CD14-positive monocyte (primary cell): ENCODE data around the gene C1QA. TPM values are rescaled to one million over a fixed set of nuclear protein-coding genes. Genes with fewer than 3 reads are reported as not detected.

Experiments
- DNase-seq, 3 donors: peaks; one replicate each; pipeline ENCODE4 v3.0.0-alpha.2; 2011 to 2022
- H2AFZ ChIP-seq: 2 replicates; pipeline ENCODE4 v1.6.0; 2012; ENCODE audit warnings: mild to moderate bottlenecking, low read depth, low read length, inconsistent platforms; ENCODE audit not compliant: insufficient read depth, poor library complexity, severe bottlenecking
- H3K27ac ChIP-seq, 2 donors: 1 replicate in 1 of 2; 2 replicates in 1 of 2; pipeline ENCODE4 v1.5.1; 2012 to 2013; ENCODE audit warnings: low read length in 2 of 2, control low read depth in 1 of 2, inconsistent platforms in 1 of 2, low read depth in 1 of 2, mild to moderate bottlenecking in 1 of 2
- H3K27me3 ChIP-seq, 2 donors: one replicate each; pipeline versions ENCODE4 v1.6.0 to v1.6.1; 2011 to 2013; ENCODE audit warnings: low read length in 2 of 2; ENCODE audit not compliant: control insufficient read depth in 2 of 2, insufficient read depth in 2 of 2
- H3K36me3 ChIP-seq, 2 donors: replicated peaks in 1 of 2; 1 replicate in 1 of 2; 2 replicates in 1 of 2; pipeline versions ENCODE4 v1.5.1 to v1.6.1; 2012 to 2013; ENCODE audit warnings: low read length in 2 of 2, control low read depth in 1 of 2, inconsistent platforms in 1 of 2, mild to moderate bottlenecking in 1 of 2; ENCODE audit not compliant: insufficient read depth in 2 of 2, control insufficient read depth in 1 of 2
- H3K4me1 ChIP-seq, 2 donors: 1 replicate in 1 of 2; 2 replicates in 1 of 2; pipeline versions ENCODE4 v1.5.1 to v1.6.1; 2012 to 2013; ENCODE audit warnings: low read length in 2 of 2, control low read depth in 1 of 2, inconsistent platforms in 1 of 2, mild to moderate bottlenecking in 1 of 2, moderate library complexity in 1 of 2; ENCODE audit not compliant: insufficient read depth in 2 of 2, control insufficient read depth in 1 of 2
- H3K4me2 ChIP-seq: replicated peaks from 2 replicates; pipeline ENCODE3; 2012; ENCODE audit warnings: low read length, moderate library complexity, mild to moderate bottlenecking; ENCODE audit not compliant: poor library complexity, severe bottlenecking; ENCODE audit errors: extremely low read depth
- H3K4me3 ChIP-seq, 3 experiments: fragments of 200-600 bp in 1 of 3; sonication (generic) in 1 of 3; replicated peaks in 1 of 3; 1 replicate in 2 of 3; 2 replicates in 1 of 3; pipeline ENCODE4 v1.5.1; 2011 to 2013; ENCODE audit warnings: low read length in 3 of 3, mild to moderate bottlenecking in 3 of 3, control low read depth in 2 of 3, low read depth in 2 of 3, inconsistent platforms in 1 of 3, moderate library complexity in 1 of 3
- H3K79me2 ChIP-seq: 2 replicates; pipeline ENCODE4 v1.6.0; 2012; ENCODE audit warnings: mild to moderate bottlenecking, control low read depth, inconsistent platforms, low read length, moderate library complexity; ENCODE audit not compliant: insufficient read depth
- H3K9ac ChIP-seq: 2 replicates; pipeline ENCODE4 v1.6.0; 2017; ENCODE audit warnings: low read length, mild to moderate bottlenecking; ENCODE audit not compliant: insufficient read depth, poor library complexity, severe bottlenecking
- H3K9me3 ChIP-seq, 2 donors: replicated peaks in 1 of 2; 1 replicate in 1 of 2; 2 replicates in 1 of 2; pipeline versions ENCODE4 v1.5.1 to v1.6.1; 2012 to 2013; ENCODE audit warnings: low read length in 2 of 2, control low read depth in 1 of 2; ENCODE audit not compliant: control insufficient read depth in 1 of 2, insufficient read depth in 1 of 2
- H4K20me1 ChIP-seq: 2 replicates; pipeline ENCODE4 v1.6.0; 2012; ENCODE audit warnings: mild to moderate bottlenecking, low read length, control low read depth, moderate library complexity; ENCODE audit not compliant: insufficient read depth
- H3K27ac Mint-ChIP-seq, 7 donors: one replicate each; pipeline ENCODE4 v1.8.0; 2020; ENCODE audit warnings: mild to moderate bottlenecking in 7 of 7, mixed read lengths in 7 of 7, moderate library complexity in 6 of 7, inconsistent platforms in 2 of 7
- H3K27me3 Mint-ChIP-seq, 3 donors: one replicate each; pipeline ENCODE4 v1.8.0; 2021 to 2022; ENCODE audit warnings: low read depth in 3 of 3, mild to moderate bottlenecking in 3 of 3, mixed read lengths in 3 of 3, moderate library complexity in 3 of 3, inconsistent platforms in 1 of 3
- H3K36me3 Mint-ChIP-seq, 2 donors: one replicate each; pipeline ENCODE4 v1.8.0; 2020; ENCODE audit warnings: mixed read lengths in 2 of 2, inconsistent platforms in 1 of 2, mild to moderate bottlenecking in 1 of 2
- H3K4me1 Mint-ChIP-seq: one replicate; pipeline ENCODE4 v1.8.0; 2020; ENCODE audit warnings: mild to moderate bottlenecking, mixed read lengths
- H3K4me3 Mint-ChIP-seq, 2 donors: one replicate each; pipeline ENCODE4 v1.8.0; 2020; ENCODE audit warnings: mild to moderate bottlenecking in 2 of 2, mixed read lengths in 2 of 2, moderate library complexity in 1 of 2
- H3K9me3 Mint-ChIP-seq, 7 donors: one replicate each; pipeline ENCODE4 v1.8.0; 2020 to 2022; ENCODE audit warnings: mixed read lengths in 7 of 7, mild to moderate bottlenecking in 6 of 7, moderate library complexity in 6 of 7, inconsistent platforms in 2 of 7
- WGBS: methylation state at CpG from one replicate; pipeline ENCODE4 v1.1.5; 2013; ENCODE audit warnings: missing lambda C conversion rate; ENCODE audit not compliant: insufficient coverage; 5-methylcytosine and 5-hydroxymethylcytosine counted together
- intact Hi-C, 2 donors: fragments of 100-400 bp; cut with micrococcal nuclease; formaldehyde crosslinking; loops; one replicate each; pipeline versions ENCODE4 v1.15.0 to v1.15.1; 2023
- polyA plus RNA-seq, 3 donors: library from polyadenylated mRNA; depleted of rRNA in 1 of 3; unstranded in 2 of 3; stranded (reverse) in 1 of 3; fragments of 300-500 nt in 2 of 3; fragments of >200 nt in 1 of 3; fragmentation: Illumina TruSeq in 2 of 3; gene quantifications; 1 replicate in 2 of 3; 2 replicates in 1 of 3; pipeline ENCODE4 v1.2.3, GENCODE V29; 2012 to 2021
- TF ChIP-seq, protein P1 (sequence below): fragments of 200-600 bp; IDR thresholded peaks from one replicate; pipeline ENCODE4 v1.8.0; 2022; ENCODE audit warnings: antibody characterized with exemption, mild to moderate bottlenecking

C1QA gene
- polyA plus RNA-seq, 3 donors: 14.5 to 19.6 (median 16.3) TPM

DNA sequence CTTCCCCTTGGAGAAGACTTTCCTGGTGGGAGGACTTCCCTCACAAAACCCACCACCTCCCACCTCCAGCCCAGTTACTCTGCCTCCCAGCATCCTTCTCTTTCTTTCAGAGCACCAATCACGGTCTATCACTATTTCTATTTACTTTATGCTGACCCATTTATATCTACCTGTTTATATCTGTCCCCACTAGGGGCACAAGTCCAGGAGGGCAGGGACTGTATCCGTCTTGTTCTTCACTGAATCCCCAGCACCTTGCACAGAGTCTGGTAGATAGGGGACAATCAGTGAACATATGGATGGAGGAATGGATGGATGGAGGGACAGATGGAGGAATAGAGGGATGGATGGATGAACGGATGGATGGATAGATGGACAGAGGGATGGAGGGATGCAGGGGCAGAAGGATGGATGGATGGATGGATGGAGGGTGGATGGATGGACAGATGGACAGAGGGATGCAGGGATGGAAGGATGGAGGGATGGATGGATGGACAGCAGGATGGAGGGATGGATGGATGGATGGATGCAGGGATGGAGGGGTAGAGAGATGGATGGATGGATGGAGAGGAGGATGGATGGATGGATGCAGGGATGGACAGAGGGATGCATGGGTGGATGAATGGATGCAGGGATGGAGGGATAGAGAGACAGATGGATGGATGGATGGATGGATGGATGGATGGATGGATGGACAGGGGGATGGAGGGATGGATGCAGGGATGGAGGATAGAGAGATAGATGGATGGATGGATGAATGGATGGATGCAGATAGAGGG is 22.1 kb downstream of the C1QA start:
- Histone ChIP-seq H3K27ac (no peak overlapping the region), H3K27me3 (no peaks in the 10 kb centered on the region), H4K20me1 (no peaks in the 10 kb centered on the region), H2AFZ (no peak overlapping the region), H3K4me3 (no peak overlapping the region), H3K79me2 (no peaks in the 10 kb centered on the region), H3K9ac (no peak overlapping the region), H3K4me1 (no peaks in the 10 kb centered on the region), H3K4me2 (no peak overlapping the region), H3K9me3 (no peaks in the 10 kb centered on the region), H3K36me3 (no peaks in the 10 kb centered on the region)
- Mint-ChIP-seq H3K4me3 (no peak overlapping the region), H3K27ac (no peak overlapping the region), H3K36me3 (no peaks in the 10 kb centered on the region), H3K9me3 (peaks cover 0 to 2% (median 0%) of the 10 kb centered on the region in 7 donors), H3K4me1 (no peaks in the 10 kb centered on the region), H3K27me3 (peaks cover 7 to 22% (median 11%) of the 10 kb centered on the region in 3 donors)
- WGBS: 79% methylated on average over 2 of the region's 3 CpGs
- TF ChIP-seq, protein P1, sequence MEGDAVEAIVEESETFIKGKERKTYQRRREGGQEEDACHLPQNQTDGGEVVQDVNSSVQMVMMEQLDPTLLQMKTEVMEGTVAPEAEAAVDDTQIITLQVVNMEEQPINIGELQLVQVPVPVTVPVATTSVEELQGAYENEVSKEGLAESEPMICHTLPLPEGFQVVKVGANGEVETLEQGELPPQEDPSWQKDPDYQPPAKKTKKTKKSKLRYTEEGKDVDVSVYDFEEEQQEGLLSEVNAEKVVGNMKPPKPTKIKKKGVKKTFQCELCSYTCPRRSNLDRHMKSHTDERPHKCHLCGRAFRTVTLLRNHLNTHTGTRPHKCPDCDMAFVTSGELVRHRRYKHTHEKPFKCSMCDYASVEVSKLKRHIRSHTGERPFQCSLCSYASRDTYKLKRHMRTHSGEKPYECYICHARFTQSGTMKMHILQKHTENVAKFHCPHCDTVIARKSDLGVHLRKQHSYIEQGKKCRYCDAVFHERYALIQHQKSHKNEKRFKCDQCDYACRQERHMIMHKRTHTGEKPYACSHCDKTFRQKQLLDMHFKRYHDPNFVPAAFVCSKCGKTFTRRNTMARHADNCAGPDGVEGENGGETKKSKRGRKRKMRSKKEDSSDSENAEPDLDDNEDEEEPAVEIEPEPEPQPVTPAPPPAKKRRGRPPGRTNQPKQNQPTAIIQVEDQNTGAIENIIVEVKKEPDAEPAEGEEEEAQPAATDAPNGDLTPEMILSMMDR: no peak
- no peak for DNase-seq
- intact Hi-C loops: no loop called here

DNA sequence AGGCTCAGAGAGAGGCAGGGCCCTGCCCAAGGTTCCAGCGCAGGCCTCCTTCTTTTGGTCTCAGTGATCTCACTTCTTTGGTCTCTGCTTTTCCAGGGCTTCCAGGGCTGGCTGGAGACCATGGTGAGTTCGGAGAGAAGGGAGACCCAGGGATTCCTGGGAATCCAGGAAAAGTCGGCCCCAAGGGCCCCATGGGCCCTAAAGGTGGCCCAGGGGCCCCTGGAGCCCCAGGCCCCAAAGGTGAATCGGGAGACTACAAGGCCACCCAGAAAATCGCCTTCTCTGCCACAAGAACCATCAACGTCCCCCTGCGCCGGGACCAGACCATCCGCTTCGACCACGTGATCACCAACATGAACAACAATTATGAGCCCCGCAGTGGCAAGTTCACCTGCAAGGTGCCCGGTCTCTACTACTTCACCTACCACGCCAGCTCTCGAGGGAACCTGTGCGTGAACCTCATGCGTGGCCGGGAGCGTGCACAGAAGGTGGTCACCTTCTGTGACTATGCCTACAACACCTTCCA is 24.4 kb downstream of the C1QA start:
- H3K27ac Mint-ChIP-seq: no peak overlapping the region
- WGBS: 93% methylated on average over 12 of the region's 19 CpGs
- no peaks in the 10 kb centered on the region for H3K9me3 ChIP-seq
- H3K27ac ChIP-seq: no peak overlapping the region
- no peak for DNase-seq
- no peak overlapping the region for H3K4me3 Mint-ChIP-seq
- H3K27me3 Mint-ChIP-seq: peaks cover 8 to 14% (median 12%) of the 10 kb centered on the region in 3 donors
- no peaks in the 10 kb centered on the region for H3K4me1 ChIP-seq
- intact Hi-C loops: no loop called here
- no peak overlapping the region for H3K4me2 ChIP-seq
- H3K4me3 ChIP-seq: no peak overlapping the region
- H3K9ac ChIP-seq: no peak overlapping the region
- no peaks in the 10 kb centered on the region for H4K20me1 ChIP-seq
- H3K4me1 Mint-ChIP-seq: no peaks in the 10 kb centered on the region
- H2AFZ ChIP-seq: no peak overlapping the region
- H3K79me2 ChIP-seq: no peaks in the 10 kb centered on the region
- no peaks in the 10 kb centered on the region for H3K27me3 ChIP-seq
- H3K36me3 Mint-ChIP-seq: no peaks in the 10 kb centered on the region
- H3K9me3 Mint-ChIP-seq: peaks cover 0 to 2% (median 0%) of the 10 kb centered on the region in 7 donors
- TF ChIP-seq, protein P1: no peak
- H3K36me3 ChIP-seq: no peaks in the 10 kb centered on the region
